Brain microvascular endothelial cell (primary cell): ENCODE results near the gene PALM.

Source experiments
- DNase-seq: peaks from one replicate; pipeline ENCODE4 v3.0.0-alpha.2; 2020
- H3K27ac ChIP-seq: fragments of 250-450 bp; sonication (Bioruptor Pico); 2 replicates; pipeline ENCODE4 v1.5.1; 2020; ENCODE audit warnings: mild to moderate bottlenecking, moderate library complexity
- H3K27me3 ChIP-seq: fragments of 250-450 bp; sonication (Bioruptor Pico); replicated peaks from 2 replicates; pipeline ENCODE4 v1.5.1; 2020; ENCODE audit warnings: mild to moderate bottlenecking
- H3K36me3 ChIP-seq: fragments of 250-450 bp; sonication (Bioruptor Pico); replicated peaks from 2 replicates; pipeline ENCODE4 v1.5.1; 2020; ENCODE audit warnings: mild to moderate bottlenecking
- H3K4me3 ChIP-seq: 2 replicates; pipeline ENCODE4 v1.5.1; 2011; ENCODE audit warnings: low read depth, mild to moderate bottlenecking, control low read depth, low read length, moderate library complexity
- CTCF ChIP-seq: IDR thresholded peaks from 2 replicates; pipeline ENCODE4 v1.5.1; 2011; ENCODE audit warnings: low read depth, mild to moderate bottlenecking, moderate library complexity, low read length, control low read depth, inconsistent platforms; ENCODE audit errors: missing control alignments
- in situ Hi-C: cut with HindIII; loops from 2 replicates; pipeline ENCODE4 v1.10.0; 2017; ENCODE audit warnings: low sequenced_read_pairs, low pct_ligation_motif_present

The PALM gene

DNA sequence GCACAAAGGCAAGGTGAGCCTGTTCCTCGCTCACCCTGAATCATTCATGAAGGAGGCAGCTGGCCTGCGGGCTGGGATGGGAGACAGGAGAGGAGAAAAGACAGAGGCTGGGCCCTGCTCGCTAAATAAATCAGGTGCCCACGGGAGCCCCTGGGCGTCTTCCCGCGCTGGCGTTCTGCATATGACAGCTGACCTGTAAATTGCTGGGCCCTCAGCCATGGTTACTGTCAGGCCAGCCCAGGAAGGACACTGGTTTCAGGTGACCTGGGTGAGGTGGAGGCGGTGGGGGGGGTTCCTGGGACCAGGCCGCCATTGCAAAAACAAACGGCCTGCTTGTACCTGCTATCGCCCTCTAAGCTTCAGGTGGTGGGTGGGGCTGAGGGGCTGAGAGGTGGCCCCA, 85.1 kb downstream of the PALM start:
- no peak overlapping the region for H3K4me3 ChIP-seq
- no peak for DNase-seq

DNA sequence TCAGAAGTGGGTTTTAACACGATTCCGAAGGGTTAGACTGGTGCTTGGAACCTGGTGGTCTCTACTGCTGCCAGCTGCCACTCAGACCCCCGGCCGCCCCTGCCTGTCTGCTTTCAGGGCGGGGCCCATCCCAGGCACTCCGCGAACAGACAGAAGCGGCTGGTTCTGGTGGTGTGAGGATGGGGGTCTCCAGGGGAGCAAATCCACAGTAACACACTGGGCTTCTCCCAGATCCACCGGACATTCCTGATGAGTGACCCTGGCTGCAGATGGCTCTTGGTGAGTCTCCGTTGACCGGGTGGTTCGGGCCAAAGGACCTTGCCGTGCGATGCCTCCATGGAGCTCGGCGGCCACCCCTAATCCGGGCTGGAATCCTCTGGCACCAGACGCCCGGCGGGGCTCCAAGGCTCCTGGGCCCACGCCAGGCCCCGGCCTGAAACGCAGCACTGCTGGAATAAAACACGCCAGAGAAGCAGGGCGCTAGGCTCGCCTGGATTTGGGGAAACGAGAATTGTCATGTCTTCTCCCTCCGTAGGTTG, 86.4 kb downstream of the PALM start:
- Histone ChIP-seq H3K27me3 (no peaks in the 10 kb centered on the region), H3K27ac (no peak overlapping the region), H3K4me3 (no peak overlapping the region), H3K36me3 (peaks cover 16% of the 10 kb centered on the region)
- in situ Hi-C loops, result no loop called here
- TF ChIP-seq CTCF, result no peak
- no peak for DNase-seq

More for the DNA sequence above, 85.1 kb downstream of the PALM start:
- H3K27ac ChIP-seq, result no peak overlapping the region
- in situ Hi-C loops, result no loop called here
- H3K36me3 ChIP-seq, result peaks cover 6% of the 10 kb centered on the region
- TF ChIP-seq CTCF, result no peak
- no peaks in the 10 kb centered on the region for H3K27me3 ChIP-seq

GRCh38 chr19:795691-796581, 87.2 kb downstream of the PALM start:
- peaks cover 23% of the 10 kb centered on the region for H3K36me3 ChIP-seq
- no peak for TF ChIP-seq CTCF
- in situ Hi-C loops, result no loop called here
- DNase-seq, result no peak
- H3K27me3 ChIP-seq, result no peaks in the 10 kb centered on the region
- H3K4me3 ChIP-seq, result peak overlapping the region; percentile 67
- no peak overlapping the region for H3K27ac ChIP-seq

GRCh38 chr19:796692-797527, 88.2 kb downstream of the PALM start, which contains the start of gene PTBP1:
TSS of gene PTBP1 (plus strand) at chr19:797452. CDS start at chr19:797498, 46 bp downstream.
- peak within 1 kb of the TSS; percentile 90 for H3K4me3 ChIP-seq
- no peak for TF ChIP-seq CTCF
- in situ Hi-C loops, result no loop called here

More at GRCh38 chr19:796692-797527, 88.2 kb downstream of the PALM start, which contains the start of gene PTBP1:
- peak within 1 kb of the TSS; percentile 90 for H3K27ac ChIP-seq
- no peaks in the 10 kb centered on the region for H3K27me3 ChIP-seq
- DNase-seq, result peak; percentile 100
- H3K36me3 ChIP-seq, result peaks cover 33% of the 10 kb centered on the region
